CD4-positive, alpha-beta T cell treated with Interleukin-17A for 1 hour (primary cell): ENCODE data around the gene MEMO1.
"Not testable (repeated sequence)": the region's sequence is repeated elsewhere in the genome, so short reads cannot be mapped to it uniquely, and the experiment has no call there.

Experiments used
- DNase-seq: peaks from one replicate; pipeline ENCODE4 v3.0.0-alpha.2; 2020

The MEMO1 gene

GRCh38 chr2:31956934-31957333 is 53.9 kb downstream of the MEMO1 start:
- DNase-seq, result not testable (repeated sequence)

GRCh38 chr2:31956312-31956711 is 54.5 kb downstream of the MEMO1 start:
- no peak for DNase-seq

- not testable (repeated sequence) for DNase-seq
These were observed 57.7 kb downstream of the MEMO1 start for GRCh38 chr2:31953095-31953494.

GRCh38 chr2:31950946-31951562 is 59.8 kb downstream of the MEMO1 start:
- no peak for DNase-seq

DNA sequence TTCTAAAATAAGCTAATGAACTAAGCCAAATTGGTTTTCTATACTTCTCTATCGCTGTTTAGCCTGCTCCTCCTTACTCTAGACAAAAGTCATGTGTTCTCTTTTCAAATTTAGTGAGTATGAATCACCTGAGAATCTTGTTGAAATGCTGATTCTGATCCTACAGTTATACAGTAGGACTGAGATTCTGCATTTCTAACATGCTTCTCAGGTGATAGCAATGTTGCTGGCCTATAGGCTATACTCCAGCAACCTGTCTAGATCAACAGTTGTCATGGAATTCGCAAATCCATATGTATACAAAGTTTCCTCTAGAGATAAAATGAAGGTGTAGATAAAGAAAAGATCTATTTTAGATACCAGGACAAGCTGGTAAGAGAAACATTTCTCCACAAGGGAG is 62.9 kb downstream of the MEMO1 start:
- DNase-seq, result no peak

- no peak for DNase-seq
These were observed 64.0 kb downstream of the MEMO1 start for GRCh38 chr2:31946838-31947237.

- no peak for DNase-seq
These were observed 65.3 kb downstream of the MEMO1 start for GRCh38 chr2:31945572-31945935.

- no peak for DNase-seq
These were observed 65.8 kb downstream of the MEMO1 start for GRCh38 chr2:31944828-31945571.

DNA sequence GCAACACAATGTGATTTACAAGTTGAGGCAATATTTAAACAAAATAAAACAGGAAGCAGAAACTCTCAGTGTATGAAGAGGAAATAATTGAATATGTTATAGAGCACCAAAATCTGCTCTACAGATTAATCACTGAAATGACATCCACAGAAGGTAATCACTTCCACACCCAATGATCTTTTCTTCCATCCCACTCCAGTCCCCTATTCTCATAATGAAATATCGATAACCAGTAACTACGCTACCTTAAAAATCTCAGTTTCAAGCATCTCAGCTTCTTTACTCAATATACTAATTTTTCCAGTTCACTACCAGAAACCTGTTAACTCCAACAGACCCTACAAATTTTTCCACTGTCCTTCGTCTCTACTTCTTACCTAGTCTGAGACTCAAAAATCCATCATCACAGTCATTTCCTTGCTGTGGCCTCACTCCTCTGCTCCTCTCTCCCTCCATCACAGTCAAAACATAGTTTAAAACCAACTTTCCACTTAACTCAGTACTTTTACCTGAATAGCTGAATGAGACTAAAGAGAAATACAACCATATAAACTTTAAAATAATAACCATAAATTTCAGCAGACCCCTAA is 67.1 kb downstream of the MEMO1 start:
- no peak for DNase-seq

DNA sequence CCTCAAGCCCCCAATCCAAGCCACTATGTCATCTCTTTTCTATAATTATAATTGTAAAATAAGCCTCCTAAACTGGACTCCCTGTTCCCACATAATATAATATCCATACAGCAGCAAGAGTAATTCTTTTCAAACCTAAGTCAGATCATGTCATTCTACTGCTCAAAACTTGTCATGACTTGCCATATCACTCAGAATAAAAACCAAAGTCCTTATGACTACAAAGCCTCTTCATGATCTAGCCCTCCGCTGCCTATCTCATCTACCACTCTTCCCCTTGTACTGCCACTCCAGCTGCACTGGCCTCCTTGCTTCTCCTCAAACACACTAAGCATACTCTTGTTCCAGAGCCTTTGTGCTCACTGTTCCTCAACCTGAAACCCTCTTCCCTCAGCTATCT is 69.9 kb downstream of the MEMO1 start:
- DNase-seq, result no peak

GRCh38 chr2:31937741-31938140 is 73.1 kb downstream of the MEMO1 start:
- DNase-seq, result no peak

DNA sequence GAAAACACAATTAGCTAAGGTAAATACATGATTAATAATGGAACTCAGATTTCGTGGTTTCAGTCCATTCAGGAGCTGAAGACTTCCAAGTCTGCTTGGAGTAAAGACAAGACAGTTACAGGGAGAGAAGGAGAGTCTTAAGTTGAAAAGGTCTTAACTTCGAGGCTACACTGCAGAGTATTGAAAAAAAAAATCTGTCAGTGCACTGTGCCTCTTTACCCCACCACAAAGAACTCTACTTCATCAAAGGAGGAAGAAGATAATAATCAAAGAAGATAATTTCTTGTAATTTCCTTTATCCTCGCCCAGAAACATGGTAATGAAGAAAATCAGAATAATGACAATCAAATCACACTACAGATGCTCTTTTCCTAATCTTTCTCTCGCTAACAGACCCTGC is 75.4 kb downstream of the MEMO1 start:
- DNase-seq, result no peak

- no peak for DNase-seq
These were observed 77.7 kb downstream of the MEMO1 start for GRCh38 chr2:31933066-31933465.

- no peak for DNase-seq
These were observed 78.2 kb downstream of the MEMO1 start for GRCh38 chr2:31932589-31932988.

DNA sequence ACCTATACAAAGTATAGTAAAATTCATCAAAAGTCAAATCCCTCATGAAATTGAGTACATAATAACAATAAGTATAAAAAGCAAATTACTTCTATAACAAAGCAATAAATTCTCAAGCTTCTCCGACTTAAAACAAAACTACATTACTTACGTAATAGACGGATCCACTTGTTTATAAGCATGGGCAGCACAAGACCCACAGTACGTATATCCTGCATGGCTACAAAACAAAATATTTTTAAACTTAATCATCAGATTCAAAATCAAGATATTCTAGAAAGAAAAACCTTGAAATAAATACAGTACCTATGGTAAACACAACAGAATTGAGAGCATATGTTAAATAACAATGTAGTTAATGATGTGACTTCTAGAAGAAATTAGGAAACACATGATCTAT is 78.9 kb downstream of the MEMO1 start:
- DNase-seq, result no peak

DNA sequence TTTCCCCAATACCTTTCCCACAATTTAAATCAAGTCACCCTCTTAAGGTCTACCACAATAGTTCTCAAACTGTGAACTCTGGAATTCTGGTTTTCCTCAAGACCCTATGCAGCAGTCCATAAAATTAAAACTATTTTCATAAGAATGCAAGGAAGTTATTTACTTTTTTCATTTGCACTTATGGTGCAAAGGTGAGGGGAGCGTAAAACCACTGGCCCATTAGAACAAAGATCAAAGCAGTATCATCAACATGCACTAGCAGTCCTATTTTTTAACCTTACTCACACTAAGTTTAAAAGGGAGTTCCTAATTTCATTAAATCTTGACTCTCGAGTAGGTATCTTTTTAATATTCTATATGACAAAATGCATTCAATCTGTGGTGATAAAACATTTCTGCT is 85.3 kb downstream of the MEMO1 start:
- no peak for DNase-seq

GRCh38 chr2:31923662-31924061 is 87.1 kb downstream of the MEMO1 start:
- no peak for DNase-seq

GRCh38 chr2:31922542-31923408 is 88.0 kb downstream of the MEMO1 start:
- no peak for DNase-seq

GRCh38 chr2:31920962-31921361 is 89.8 kb downstream of the MEMO1 start:
- no peak for DNase-seq

- no peak for DNase-seq
These were observed 91.3 kb downstream of the MEMO1 start for GRCh38 chr2:31919499-31919898.

DNA sequence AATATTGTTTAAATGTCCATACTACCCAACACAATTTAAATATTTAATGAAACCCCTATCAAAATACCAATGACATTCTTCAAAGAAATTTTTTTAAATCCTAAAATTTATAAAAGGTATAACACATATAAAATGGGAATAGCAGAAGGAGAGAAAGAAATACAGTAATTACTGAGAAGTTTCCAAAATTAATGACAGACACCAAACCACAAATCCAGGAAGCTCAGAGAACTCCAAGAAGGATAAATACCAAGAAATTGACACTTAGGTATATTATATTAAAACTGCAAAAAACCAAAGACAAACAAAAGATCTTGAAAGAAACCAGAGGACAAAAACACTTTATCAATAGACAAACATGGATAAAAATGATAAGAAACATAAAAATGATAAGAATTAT is 101.1 kb downstream of the MEMO1 start:
- no peak for DNase-seq

- not testable (repeated sequence) for DNase-seq
These were observed 103.3 kb downstream of the MEMO1 start for GRCh38 chr2:31907491-31907890.

GRCh38 chr2:31903109-31903780 is 107.6 kb downstream of the MEMO1 start:
- no peak for DNase-seq
